AG04449 (cell line): ENCODE results near the gene PDZD2.

Source experiments
- CTCF ChIA-PET: fragments of 350-600 bp; formaldehyde crosslinking; extraction: SDS; loops from one replicate; lab custom pipeline; 2021; ENCODE audit warnings: antibody characterized with exemption; lab: Yijun Ruan, JAX
- POLR2A ChIA-PET: fragments of 400-600, 350-600 bp; formaldehyde crosslinking; extraction: SDS; loops from one replicate; lab custom pipeline; 2020; ENCODE audit warnings: antibody characterized with exemption, inconsistent platforms; lab: Yijun Ruan, JAX
- DNase-seq: peaks from one replicate; pipeline ENCODE4 v3.0.0-alpha.2; 2010; ENCODE audit warnings: low read depth, low spot score
- H3K4me3 ChIP-seq: 2 replicates; pipeline ENCODE4 v1.5.1; 2011; ENCODE audit warnings: low read depth, mild to moderate bottlenecking, control low read depth, low read length
- CTCF ChIP-seq: IDR thresholded peaks from one replicate; pipeline ENCODE4 v1.5.1; 2011; ENCODE audit warnings: mild to moderate bottlenecking, moderate library complexity, low read length, control low read depth, inconsistent platforms; ENCODE audit not compliant: insufficient read depth; ENCODE audit errors: missing control alignments

Gene PDZD2

GRCh38 chr5:32144378-32145207 lies 505.7 kb downstream of the PDZD2 start:
- CTCF ChIA-PET = interaction anchor here (1.6 kb wide), 1 partner anchor 9 kb away, joined by 4 read pairs; no protein-coding TSS in a partner anchor

GRCh38 chr5:32145378-32145777 lies 506.4 kb downstream of the PDZD2 start:
- TF ChIP-seq CTCF = no peak
- no peak overlapping the region for H3K4me3 ChIP-seq
- no peak for DNase-seq
- POLR2A ChIA-PET = interaction anchor here (0.6 kb wide), 2 partner anchors 9 to 26 kb away, joined by 3 read pairs; no protein-coding TSS in a partner anchor
- CTCF ChIA-PET = no interaction called here

More at GRCh38 chr5:32144378-32145207, 505.7 kb downstream of the PDZD2 start:
- TF ChIP-seq CTCF = no peak
- POLR2A ChIA-PET = no interaction called here
- H3K4me3 ChIP-seq = no peak overlapping the region
- no peak for DNase-seq

DNA sequence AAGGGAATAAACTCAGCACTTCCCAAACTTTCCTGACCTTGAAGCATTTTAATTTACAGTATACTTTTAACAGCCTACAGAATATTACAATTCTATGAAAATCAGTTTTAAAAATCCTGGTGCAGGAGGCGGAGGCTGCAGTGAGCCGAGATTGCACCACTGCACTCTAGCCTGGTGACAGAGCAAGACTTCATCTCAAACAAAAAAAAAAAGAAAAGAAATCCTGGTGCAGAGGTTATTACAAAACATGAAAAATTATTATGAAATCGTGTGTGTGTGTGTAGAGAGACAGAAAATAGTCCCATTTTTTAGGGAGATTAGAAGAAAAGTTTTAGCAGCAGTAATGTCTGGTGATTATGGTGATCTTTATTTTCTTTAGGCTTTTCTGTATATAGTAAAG lies 508.3 kb downstream of the PDZD2 start:
- CTCF ChIA-PET = interaction anchor here (1.1 kb wide), 1 partner anchor 86 kb away, joined by 3 read pairs; no protein-coding TSS in a partner anchor
- H3K4me3 ChIP-seq = no peak overlapping the region
- POLR2A ChIA-PET = no interaction called here
- DNase-seq = no peak
- no peak for TF ChIP-seq CTCF

- POLR2A ChIA-PET = no interaction called here
- no peak for DNase-seq
- no peak for TF ChIP-seq CTCF
- H3K4me3 ChIP-seq = no peak overlapping the region
- CTCF ChIA-PET = interaction anchor here (1.1 kb wide), 1 partner anchor 85 kb away, joined by 3 read pairs; no protein-coding TSS in a partner anchor
These were observed 509.0 kb downstream of the PDZD2 start for GRCh38 chr5:32147959-32148358.

DNA sequence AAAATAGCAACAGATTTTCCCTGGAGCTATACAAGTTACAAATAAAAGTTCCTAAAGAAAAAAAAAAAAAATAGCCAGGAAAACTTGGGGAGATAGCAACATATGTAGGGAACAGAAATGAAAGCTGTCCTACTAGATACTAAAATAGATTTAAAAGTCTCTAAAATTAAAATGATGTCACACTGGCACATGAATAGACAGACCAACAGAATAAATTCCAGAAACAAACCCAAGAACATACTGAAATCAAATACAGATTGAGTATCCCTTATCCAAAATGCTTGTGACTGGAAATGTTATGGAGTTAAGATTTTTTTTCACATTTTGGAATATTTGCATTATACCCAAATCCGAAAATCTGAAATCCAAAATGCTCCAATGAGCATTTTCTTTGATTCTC lies 511.4 kb downstream of the PDZD2 start:
- ChIA-PET POLR2A (no interaction called here), CTCF (no interaction called here)
- no peak for TF ChIP-seq CTCF
- DNase-seq = no peak
- H3K4me3 ChIP-seq = no peak overlapping the region

DNA sequence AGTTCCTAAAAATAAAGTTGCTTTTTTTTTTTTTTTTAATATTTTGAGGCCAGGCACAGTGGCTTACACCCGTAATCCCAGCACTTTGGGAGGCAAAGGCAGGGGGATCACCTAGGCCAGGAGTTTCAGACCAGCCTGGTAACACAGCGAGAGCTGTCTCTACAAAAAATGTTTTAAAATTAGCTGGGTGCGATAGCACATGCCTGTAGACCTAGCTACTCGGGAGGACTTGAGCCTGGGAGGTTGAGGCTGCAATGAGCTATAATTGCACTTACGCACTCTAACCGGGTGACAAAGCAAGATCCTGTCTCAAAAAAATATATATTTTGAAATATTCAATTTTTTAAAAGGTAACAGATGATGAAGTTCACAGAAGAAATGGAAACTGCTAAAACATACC lies 512.3 kb downstream of the PDZD2 start:
- POLR2A ChIA-PET = no interaction called here
- DNase-seq = no peak
- TF ChIP-seq CTCF = no peak
- CTCF ChIA-PET = no interaction called here
- H3K4me3 ChIP-seq = no peak overlapping the region
